Spleen (tissue), 7 donors: ENCODE measurements around the gene JADE2.

Experiments used
- CTCF ChIP-seq, 11 experiments: fragments of 200-600 bp in 7 of 11; fragments of 450-650 bp in 4 of 11; sonication (generic) in 4 of 11; IDR thresholded peaks in 8 of 11; conservative IDR thresholded peaks in 3 of 11; 1 replicate in 7 of 11; 2 replicates in 4 of 11; pipeline versions ENCODE4 v1.4.0 to v1.8.0; 2016 to 2021; ENCODE audit warnings: antibody characterized with exemption in 11 of 11, inconsistent platforms in 4 of 11, mild to moderate bottlenecking in 1 of 11
- POLR2A ChIP-seq, 3 donors: fragments of 450-650 bp; IDR thresholded peaks; one replicate each; pipeline ENCODE4 v1.5.1; 2017; ENCODE audit warnings: antibody characterized with exemption in 3 of 3, mild to moderate bottlenecking in 1 of 3
- POLR2AphosphoS5 ChIP-seq, 3 donors: sonication (generic); formaldehyde crosslinking; IDR thresholded peaks; one replicate each; pipeline ENCODE4 v1.5.1; 2017; ENCODE audit warnings: antibody characterized with exemption in 3 of 3
- donor health status: DM: no; HTN: no; CAD: no; lungs with moderate emphysema.
- donor health status: DM: no; HTN: no; CAD: no.
- donor health status: DM: no; HTN: no; CAD: no.

- TF ChIP-seq CTCF (IDR thresholded peaks at IDR 0.05 in 8 of 11, conservative IDR thresholded peaks at IDR 0.05 in 3 of 11) (no peak), POLR2AphosphoS5 (IDR thresholded peaks at IDR 0.05) (no peak), POLR2A (IDR thresholded peaks at IDR 0.05) (no peak)
Observed at GRCh38 chr5:134500699-134501430, 24.6 kb upstream of the JADE2 start.
